ENCODE measurements around the gene TYSND1.

DNA sequence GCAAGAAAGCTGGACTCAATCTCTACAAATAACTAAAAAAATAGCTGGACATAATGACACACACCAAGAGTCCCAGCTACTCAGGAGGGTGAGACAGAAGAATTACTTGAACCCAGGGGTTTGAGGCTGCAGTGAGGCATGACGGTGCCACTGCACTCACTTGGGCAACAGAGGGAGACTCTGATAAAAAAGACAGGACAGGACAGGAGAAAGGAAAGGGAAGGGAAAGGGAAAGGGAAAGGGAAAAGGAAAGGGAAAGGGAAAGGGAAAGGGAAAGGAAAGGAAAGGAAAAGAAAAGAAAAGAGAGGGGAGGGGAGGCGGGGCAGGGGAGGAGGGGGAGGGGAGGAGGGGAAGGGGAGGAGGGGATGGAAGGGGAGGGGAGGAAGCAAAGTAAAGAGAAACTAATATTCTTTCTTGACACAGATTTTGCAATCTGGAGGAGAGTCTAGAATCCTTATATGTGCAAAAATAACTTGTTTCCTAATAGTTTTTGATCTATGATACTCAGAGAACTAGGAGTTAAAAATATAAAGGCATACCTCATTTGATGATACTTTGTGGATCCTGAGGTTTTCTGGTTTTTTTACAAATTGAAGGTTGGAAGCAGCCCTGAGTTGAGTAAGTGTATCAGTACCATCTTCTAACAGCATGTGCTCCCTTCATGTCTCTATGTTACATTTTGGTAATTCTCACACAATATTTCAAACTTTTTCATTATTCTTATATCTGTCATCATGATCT is 15.8 kb upstream of the TYSND1 start:
- TF ChIP-seq SIN3A (IDR thresholded peaks at IDR 0.05; ENCODE audit: borderline replicate concordance, insufficient read depth, low read depth, low read length) (no peak), POLR2AphosphoS5 (IDR thresholded peaks at IDR 0.05; ENCODE audit: low read depth, low read length) (no peak), CTCF (IDR thresholded peaks at IDR 0.05) (no peak), TCF7L2 (IDR thresholded peaks at IDR 0.05; ENCODE audit: low read depth, low read length) (no peak)

Measured in Panc1 (cell line).